NT2/D1 (cell line): Measurements from ENCODE around the gene ZNF710.

Experiments used
- SUZ12 ChIP-seq: IDR thresholded peaks from 2 replicates; pipeline ENCODE4 v1.6.1; 2011; ENCODE audit not compliant: insufficient read length, insufficient read depth; ENCODE audit errors: extremely low read depth
- YY1 ChIP-seq: IDR thresholded peaks from 2 replicates; pipeline ENCODE4 v1.6.1; 2011; ENCODE audit not compliant: insufficient read length, insufficient read depth

- TF ChIP-seq SUZ12 (no peak), YY1 (no peak)
These were observed 62.0 kb downstream of the ZNF710 start for GRCh38 chr15:90062973-90063769.
